ENCODE data around the gene FBXO5. TPM values are rescaled to one million over a fixed set of nuclear protein-coding genes. Genes with fewer than 3 reads are reported as not detected.

The FBXO5 gene
- total and polyA plus RNA-seq, 9 of the 15 experiments (the other 6 are each of a cell fraction or from before 2014, with no cell fraction given), result 17.8 to 89.3 (median 62.9) TPM

GRCh38 chr6:152982904-152983636 is at the start of gene FBXO5 (continued):
- TF ChIP-seq VEZF1 (CRISPR knock-in tag; IDR thresholded peaks at IDR 0.05) (peak; percentile 63), NELFE (IDR thresholded peaks at IDR 0.05; ENCODE audit: insufficient read depth, insufficient read length) (no peak), CTCFL (IDR thresholded peaks at IDR 0.05; ENCODE audit: borderline replicate concordance, insufficient read depth, low read depth, low read length, poor library complexity, severe bottlenecking) (no peak), ZNF707 (CRISPR knock-in tag; conservative IDR thresholded peaks at IDR 0.05) (no peak), NUFIP1 (IDR thresholded peaks at IDR 0.05; ENCODE audit: partially characterized antibody) (no peak), ELK1 (CRISPR knock-in tag; IDR thresholded peaks at IDR 0.05) (no peak), CHAMP1 (IDR thresholded peaks at IDR 0.05) (no peak), C11orf30 (IDR thresholded peaks at IDR 0.05; ENCODE audit: low read depth) (no peak), FOXJ2 (tag; IDR thresholded peaks at IDR 0.05) (no peak), ZNF584 (CRISPR knock-in tag; IDR thresholded peaks at IDR 0.05; ENCODE audit: low read depth) (no peak), ASH1L (IDR thresholded peaks at IDR 0.05; ENCODE audit: borderline replicate concordance, low read depth, partially characterized antibody) (peak; percentile 96), ZNF740 (CRISPR knock-in tag; IDR thresholded peaks at IDR 0.05) (no peak), ZNF740 (tag; IDR thresholded peaks at IDR 0.05) (no peak)
